Aorta (tissue), 5 donors: ENCODE measurements around the gene SEMA4C. TPM values are rescaled to one million over a fixed set of nuclear protein-coding genes. Genes with fewer than 3 reads are reported as not detected.
A peak's percentile ranks its signal among the peaks of the same experiment; 100 is the strongest.

Source experiments
- ATAC-seq: fragments of 200-7000 bp; cut with Tn5 transposase; one replicate; pipeline ENCODE4 v1.9.1; 2022; ENCODE audit warnings: moderate library complexity; ENCODE audit not compliant: low FRiP score
- DNase-seq, 2 donors: peaks; one replicate each; pipeline ENCODE4 v3.0.0-alpha.2; 2020
- H3K27ac ChIP-seq, 2 donors: one replicate each; pipeline ENCODE4 v1.5.1; 2013; ENCODE audit warnings: low read length in 2 of 2, mild to moderate bottlenecking in 2 of 2, moderate library complexity in 2 of 2, control low read depth in 1 of 2, inconsistent platforms in 1 of 2, low read depth in 1 of 2
- H3K27me3 ChIP-seq, 2 donors: one replicate each; pipeline ENCODE4 v1.6.1; 2013; ENCODE audit warnings: control low read depth in 1 of 2, low read length in 1 of 2, mild to moderate bottlenecking in 1 of 2, moderate library complexity in 1 of 2; ENCODE audit not compliant: insufficient read depth in 2 of 2, control insufficient read depth in 1 of 2
- H3K36me3 ChIP-seq, 2 donors: one replicate each; pipeline ENCODE4 v1.6.1; 2013; ENCODE audit warnings: control low read depth in 1 of 2, low read length in 1 of 2, mild to moderate bottlenecking in 1 of 2; ENCODE audit not compliant: insufficient read depth in 2 of 2, control insufficient read depth in 1 of 2
- H3K4me1 ChIP-seq, 2 donors: one replicate each; pipeline ENCODE4 v1.6.1; 2013; ENCODE audit warnings: low read length in 2 of 2, control low read depth in 1 of 2, mild to moderate bottlenecking in 1 of 2, moderate library complexity in 1 of 2; ENCODE audit not compliant: insufficient read depth in 2 of 2, control insufficient read depth in 1 of 2
- H3K4me3 ChIP-seq, 2 donors: one replicate each; pipeline ENCODE4 v1.5.1; 2013; ENCODE audit warnings: low read length in 2 of 2, control low read depth in 1 of 2, mild to moderate bottlenecking in 1 of 2
- H3K9me3 ChIP-seq: one replicate; pipeline ENCODE4 v1.6.1; 2013; ENCODE audit warnings: mild to moderate bottlenecking, low read length; ENCODE audit not compliant: control insufficient read depth
- WGBS, 2 donors: extraction: QIAGEN DNeasy Blood & Tissue Kit; methylation state at CpG; one replicate each; pipeline ENCODE4 v1.1.7; 2013; 5-methylcytosine and 5-hydroxymethylcytosine counted together
- intact Hi-C, 2 donors: fragments of 100-400 bp; cut with DNase I; formaldehyde crosslinking; loops; one replicate each; pipeline versions ENCODE4 v1.14.2 to v1.15.0; 2022
- polyA plus RNA-seq, 2 donors: library from polyadenylated mRNA; stranded (reverse); fragments of 200-250 nt; gene quantifications; one replicate each; pipeline ENCODE4 v1.2.3, GENCODE V29; 2013
- total RNA-seq, 2 donors: library from RNA; stranded (reverse); fragmentation: NEBNext Ultra II Directional; extraction: Animal tissue kit (Norgen Biotek cat#: 25700); gene quantifications; one replicate each; pipeline ENCODE4 v1.2.1, GENCODE V29; 2021
- donor health status: healthy with polysubstance abuse.
- donor health status: Bipolar disorder and iron deficiency.
- donor health status: DM: no; HTN: no; CAD: no.
- donor health status: DM: no; HTN: no; CAD: no.
- donor health status: DM: yes; HTN: yes; CAD: no.

The SEMA4C gene
- total and polyA plus RNA-seq, 4 donors = 6.1 to 55.6 (median 44.2) TPM

DNA sequence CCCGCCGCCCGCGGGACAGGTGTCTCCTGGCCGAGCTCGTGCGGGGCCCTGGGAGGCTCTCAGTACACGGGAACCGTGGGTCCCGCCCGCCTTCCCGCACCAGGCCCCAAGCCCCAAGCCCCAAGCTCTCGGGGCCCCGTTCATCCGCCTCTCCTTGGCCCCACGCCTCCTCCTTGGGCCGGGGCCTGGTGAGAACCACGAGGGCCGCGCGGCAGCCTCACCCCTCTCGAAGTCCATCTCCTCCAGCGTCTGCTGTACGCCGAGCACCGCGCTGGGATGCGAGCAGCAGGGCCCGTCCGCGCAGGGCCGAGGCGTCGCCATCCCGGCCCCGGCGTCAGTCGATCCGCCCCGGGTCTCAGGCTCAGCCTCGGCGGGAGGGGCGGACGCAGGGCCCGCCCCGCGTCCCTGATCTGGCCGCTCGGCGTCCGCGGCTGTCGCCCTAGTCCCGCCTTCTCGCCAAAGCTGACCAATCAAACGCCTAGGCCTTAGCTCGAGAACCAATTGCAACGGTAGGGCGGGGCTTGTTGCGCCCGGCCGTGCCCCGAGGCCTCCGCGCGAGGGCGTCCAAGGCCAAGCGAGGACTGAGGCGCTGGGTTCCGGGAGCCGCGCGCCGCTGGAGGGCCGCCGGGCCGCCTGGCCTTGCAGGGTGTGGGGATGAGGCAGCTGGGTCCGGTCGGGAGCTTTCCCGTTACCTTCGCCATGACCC is 12.1 kb downstream of the SEMA4C start, which contains the start of gene ANKRD39:
Gene ANKRD39 (minus strand): TSS at position 350 of the 706 bp plus-strand sequence. CDS start 29 bp downstream, at position 321.
- 0% methylated on average over 66 to 81 of the region's 81 CpGs for WGBS, 2 donors
- Histone ChIP-seq H3K4me1 (no peaks in the 10 kb centered on the region), H3K27ac (peak within 1 kb of the TSS in 1 of 2 donors; percentile 82), H3K27me3 (no peaks in the 10 kb centered on the region), H3K9me3 (no peaks in the 10 kb centered on the region), H3K4me3 (peak within 1 kb of the TSS; percentile 22 to 53), H3K36me3 (peaks cover 3 to 11% of the 10 kb centered on the region in 2 donors)
- intact Hi-C loops = loop anchor here (1.0 to 5.0 kb wide), 4 partner anchors 41 to 93 kb away; partner anchors contain the start of gene CNNM3 (in 1 of the 2)
- ATAC-seq (peak; percentile 96), DNase-seq (peak; percentile 99)

- DNase-seq (peak; percentile 52 to 77), ATAC-seq (no peak)
- WGBS, 2 donors = 11 to 13% methylated on average over 27 of the region's 27 CpGs
- Histone ChIP-seq H3K9me3 (no peaks in the 10 kb centered on the region), H3K4me1 (no peaks in the 10 kb centered on the region), H3K36me3 (peaks cover 3 to 13% of the 10 kb centered on the region in 2 donors), H3K27ac (no peak overlapping the region), H3K27me3 (no peaks in the 10 kb centered on the region), H3K4me3 (peak overlapping the region; percentile 22 to 53)
- intact Hi-C loops = loop anchor here (1.0 to 5.0 kb wide), 3 partner anchors 40 to 50 kb away; partner anchors contain the start of gene CNNM3 (in 1 of the 2)
These were observed 12.9 kb downstream of the SEMA4C start for GRCh38 chr2:96856776-96857666.

GRCh38 chr2:96853321-96853720 is 16.6 kb downstream of the SEMA4C start:
- Histone ChIP-seq H3K27me3 (no peaks in the 10 kb centered on the region), H3K4me1 (no peaks in the 10 kb centered on the region), H3K27ac (no peak overlapping the region), H3K9me3 (no peaks in the 10 kb centered on the region), H3K36me3 (peaks cover 3 to 8% of the 10 kb centered on the region in 2 donors), H3K4me3 (no peak overlapping the region)
- ATAC-seq (no peak), DNase-seq (no peak)
- intact Hi-C loops = no loop called here
- 93 to 94% methylated on average over 15 of the region's 15 CpGs for WGBS, 2 donors

DNA sequence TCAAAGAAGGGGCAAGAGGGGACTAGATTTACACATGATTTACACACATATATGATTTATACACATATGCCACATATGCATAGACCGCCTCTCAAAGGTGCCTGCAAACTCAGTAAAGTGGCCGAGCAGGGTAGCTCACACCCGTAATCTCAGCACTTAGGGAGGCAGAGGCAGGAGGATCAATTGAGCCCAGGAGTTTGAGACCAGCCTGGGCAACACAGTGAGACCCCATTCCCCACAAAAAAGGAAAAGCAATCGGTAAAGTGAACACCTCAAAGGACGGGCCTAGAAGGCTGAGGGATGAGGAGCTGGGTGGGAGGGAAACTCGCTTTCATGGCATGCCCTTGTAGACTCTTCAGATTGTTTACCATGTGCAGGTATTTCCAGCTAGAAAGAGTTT is 17.2 kb downstream of the SEMA4C start:
- intact Hi-C loops = no loop called here
- Histone ChIP-seq H3K27ac (no peak overlapping the region), H3K4me3 (no peak overlapping the region), H3K27me3 (no peaks in the 10 kb centered on the region), H3K9me3 (no peaks in the 10 kb centered on the region), H3K36me3 (peaks cover 3 to 10% of the 10 kb centered on the region in 2 donors), H3K4me1 (no peaks in the 10 kb centered on the region)
- DNase-seq (no peak), ATAC-seq (no peak)
- 93 to 97% methylated on average over 6 of the region's 6 CpGs for WGBS, 2 donors

DNA sequence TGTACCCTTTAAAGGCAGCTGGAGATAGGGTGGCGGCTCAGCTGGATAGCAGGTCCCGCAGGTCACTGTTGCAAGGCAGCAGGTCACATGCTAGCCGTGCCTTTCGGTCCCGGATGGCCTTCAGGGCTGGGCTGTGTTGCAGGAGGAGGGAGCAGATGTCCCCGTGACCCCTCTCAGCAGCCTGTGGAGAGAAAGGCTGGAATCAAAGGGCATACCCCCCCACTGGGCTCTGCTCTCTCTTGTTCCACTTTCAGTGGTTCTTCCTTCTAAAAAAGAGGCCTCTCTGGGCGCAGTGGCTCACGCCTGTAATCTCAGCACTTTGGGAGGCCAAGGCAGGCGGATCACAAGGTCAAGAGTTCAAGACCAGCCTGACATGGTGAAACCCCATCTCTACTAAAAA is 21.6 kb downstream of the SEMA4C start:
- no peak for ATAC-seq
- 88 to 90% methylated on average over 9 of the region's 9 CpGs for WGBS, 2 donors
- H3K27me3 ChIP-seq = no peaks in the 10 kb centered on the region
- H3K4me3 ChIP-seq = no peak overlapping the region
- DNase-seq = no peak
- H3K4me1 ChIP-seq = no peaks in the 10 kb centered on the region
- peaks cover under 1 to 7% of the 10 kb centered on the region in 2 donors for H3K36me3 ChIP-seq
- H3K9me3 ChIP-seq = no peaks in the 10 kb centered on the region
- no peak overlapping the region for H3K27ac ChIP-seq
- intact Hi-C loops = no loop called here

GRCh38 chr2:96847586-96847985 is 22.3 kb downstream of the SEMA4C start:
- Histone ChIP-seq H3K4me1 (no peaks in the 10 kb centered on the region), H3K36me3 (peaks cover 0 to 4% of the 10 kb centered on the region in 2 donors), H3K27me3 (no peaks in the 10 kb centered on the region), H3K9me3 (no peaks in the 10 kb centered on the region), H3K4me3 (no peak overlapping the region), H3K27ac (no peak overlapping the region)
- ATAC-seq = no peak
- intact Hi-C loops = no loop called here
- DNase-seq = no peak
- 83 to 86% methylated on average over 10 of the region's 10 CpGs for WGBS, 2 donors

GRCh38 chr2:96846825-96847224 is 23.1 kb downstream of the SEMA4C start:
- no peaks in the 10 kb centered on the region for H3K4me1 ChIP-seq
- DNase-seq (no peak), ATAC-seq (no peak)
- H3K27me3 ChIP-seq = no peaks in the 10 kb centered on the region
- H3K36me3 ChIP-seq = peaks cover 0 to 4% of the 10 kb centered on the region in 2 donors
- H3K27ac ChIP-seq = no peak overlapping the region
- 92% methylated on average over 5 of the region's 5 CpGs for WGBS, 2 donors
- intact Hi-C loops = no loop called here
- H3K9me3 ChIP-seq = no peaks in the 10 kb centered on the region
- no peak overlapping the region for H3K4me3 ChIP-seq

DNA sequence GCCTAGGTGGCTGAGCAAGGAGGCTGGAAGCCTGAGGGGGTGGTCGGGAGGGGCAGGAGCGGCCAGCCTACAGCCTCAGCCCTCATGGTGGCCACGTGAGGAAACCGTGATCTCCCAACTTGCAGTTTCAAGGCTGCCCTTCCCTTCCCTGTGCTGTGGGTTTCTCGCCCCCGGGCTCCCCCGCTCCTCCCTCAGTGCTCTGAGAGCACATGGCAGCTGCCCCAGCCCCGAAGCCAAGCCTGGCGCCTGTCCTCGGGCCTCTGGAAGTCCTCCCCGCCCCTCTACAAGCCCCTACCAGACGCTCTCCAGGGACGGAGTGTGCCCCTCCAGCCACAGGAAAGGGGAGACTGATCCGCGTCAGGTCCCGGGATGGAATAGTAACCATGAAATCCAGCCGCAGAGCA is 25.5 kb downstream of the SEMA4C start:
- ATAC-seq (no peak), DNase-seq (no peak)
- H3K9me3 ChIP-seq = no peaks in the 10 kb centered on the region
- peaks cover 0 to 2% of the 10 kb centered on the region in 2 donors for H3K36me3 ChIP-seq
- intact Hi-C loops = no loop called here
- H3K27ac ChIP-seq = no peak overlapping the region
- H3K4me1 ChIP-seq = no peaks in the 10 kb centered on the region
- H3K4me3 ChIP-seq = no peak overlapping the region
- WGBS, 2 donors = 72 to 75% methylated on average over 14 to 17 of the region's 17 CpGs
- no peaks in the 10 kb centered on the region for H3K27me3 ChIP-seq
